PC-9 (cell line): ENCODE measurements around the gene FERMT2. TPM values are rescaled to one million over a fixed set of nuclear protein-coding genes. Genes with fewer than 3 reads are reported as not detected.

ENCODE experiments used
- BruUV-seq: library from RNA; stranded (reverse); fragments of 400-500 nt; replicated peaks from 2 replicates; lab custom pipeline; 2021; lab: Mats Ljungman, UMichigan
- CTCF ChIA-PET: fragments of 300-600 bp; sonication (Branson Sonifier 250); formaldehyde crosslinking; loops from one replicate; lab custom pipeline; 2022; ENCODE audit warnings: antibody characterized with exemption; lab: Charles Lee
- POLR2A ChIA-PET: fragments of 300-600 bp; sonication (Branson Sonifier 250); formaldehyde crosslinking; loops from one replicate; lab custom pipeline; 2022; ENCODE audit warnings: antibody characterized with exemption; ENCODE audit not compliant: unreplicated experiment; lab: Charles Lee
- DNase-seq, 2 experiments: peaks; one replicate each; pipeline versions ENCODE4 v3.0.0 to v3.0.0-alpha.2; 2015 to 2022; ENCODE audit warnings: mixed read lengths in 1 of 2
- H2AFZ ChIP-seq: fragments of 200-600 bp; sonication (generic); 2 replicates; pipeline ENCODE4 v1.8.1; 2017; ENCODE audit warnings: antibody characterized with exemption
- H3F3A ChIP-seq: fragments of 200-600 bp; sonication (generic); 2 replicates; pipeline ENCODE4 v1.8.1; 2017; ENCODE audit warnings: antibody characterized with exemption, mild to moderate bottlenecking, low read depth; ENCODE audit not compliant: insufficient read depth
- H3K27ac ChIP-seq: fragments of 200-600 bp; sonication (generic); 2 replicates; pipeline ENCODE4 v1.6.1; 2016; ENCODE audit warnings: mixed run types
- H3K27me3 ChIP-seq: fragments of 200-600 bp; sonication (generic); 2 replicates; pipeline ENCODE4 v1.6.1; 2016; ENCODE audit warnings: low read depth, mixed run types; ENCODE audit not compliant: insufficient read depth
- H3K36me3 ChIP-seq: fragments of 200-600 bp; sonication (generic); 2 replicates; pipeline ENCODE4 v1.6.1; 2016; ENCODE audit warnings: low read depth, mixed run types
- H3K4me1 ChIP-seq: fragments of 200-600 bp; sonication (generic); replicated peaks from 2 replicates; pipeline ENCODE4 v1.6.1; 2016; ENCODE audit warnings: mixed run types; ENCODE audit not compliant: insufficient read depth
- H3K4me2 ChIP-seq: fragments of 200-600 bp; sonication (generic); 2 replicates; pipeline ENCODE4 v1.6.1; 2017; ENCODE audit warnings: mixed run types
- H3K4me3 ChIP-seq: fragments of 200-600 bp; sonication (generic); 2 replicates; pipeline ENCODE4 v1.6.1; 2016; ENCODE audit warnings: mixed run types
- H3K79me2 ChIP-seq: fragments of 200-600 bp; sonication (generic); 2 replicates; pipeline ENCODE4 v1.6.1; 2017; ENCODE audit warnings: low read depth, mixed run types
- H3K9me2 ChIP-seq: fragments of 200-600 bp; sonication (generic); 2 replicates; pipeline ENCODE4 v1.8.1; 2017; ENCODE audit warnings: mild to moderate bottlenecking; ENCODE audit not compliant: insufficient read depth
- H3K9me3 ChIP-seq: fragments of 200-600 bp; sonication (generic); 2 replicates; pipeline ENCODE4 v1.8.1; 2016; ENCODE audit warnings: low read depth; ENCODE audit not compliant: insufficient read depth
- H4K20me1 ChIP-seq: fragments of 200-600 bp; sonication (generic); 2 replicates; pipeline ENCODE4 v1.8.1; 2017; ENCODE audit not compliant: insufficient read depth
- CTCF ChIP-seq: fragments of 200-600 bp; sonication (generic); conservative IDR thresholded peaks from 2 replicates; pipeline ENCODE4 v1.6.1; 2017; ENCODE audit warnings: mixed run types, antibody characterized with exemption, mild to moderate bottlenecking, moderate library complexity
- EZH2 ChIP-seq: fragments of 200-600 bp; sonication (generic); IDR thresholded peaks from 2 replicates; pipeline ENCODE4 v1.8.0; 2017; ENCODE audit warnings: antibody characterized with exemption, low read depth
- intact Hi-C: fragments of 100-400 bp; cut with micrococcal nuclease; formaldehyde crosslinking; loops from one replicate; pipeline ENCODE4 v1.10.0; 2022; ENCODE audit not compliant: unreplicated experiment
- total RNA-seq: library from RNA; stranded (reverse); gene quantifications from 2 replicates; pipeline ENCODE4 v1.2.3, GENCODE V29; 2021

FERMT2 gene
- total RNA-seq, 1 experiment from 2014 or later = 9.0 TPM

- H3K27me3 ChIP-seq = no peaks in the 10 kb centered on the region
- H3K27ac ChIP-seq = no peak overlapping the region
- H3K9me2 ChIP-seq = no peaks in the 10 kb centered on the region
- no peaks in the 10 kb centered on the region for H4K20me1 ChIP-seq
- DNase-seq = no peak
- BruUV-seq = no TSS peak
- H3K4me1 ChIP-seq = peaks cover 6% of the 10 kb centered on the region; the same call in 1 of the 2 replicates
- H3F3A ChIP-seq = no peaks in the 10 kb centered on the region
- TF ChIP-seq EZH2 (no peak), CTCF (no peak)
- no peak overlapping the region for H2AFZ ChIP-seq
- H3K9me3 ChIP-seq = no peaks in the 10 kb centered on the region
- H3K79me2 ChIP-seq = no peaks in the 10 kb centered on the region
- H3K4me3 ChIP-seq = no peak overlapping the region
- CTCF ChIA-PET = no interaction called here
- POLR2A ChIA-PET = no interaction called here
- no peaks in the 10 kb centered on the region for H3K36me3 ChIP-seq
- H3K4me2 ChIP-seq = no peak overlapping the region
- intact Hi-C loops = no loop called here
Measured at GRCh38 chr14:52883658-52884057, 67.2 kb downstream of the FERMT2 start.

GRCh38 chr14:52882824-52883223 lies 68.0 kb downstream of the FERMT2 start:
- Histone ChIP-seq H3K27me3 (no peaks in the 10 kb centered on the region), H3K27ac (no peak overlapping the region), H4K20me1 (no peaks in the 10 kb centered on the region), H3K4me2 (no peak overlapping the region), H3K36me3 (no peaks in the 10 kb centered on the region), H3K4me3 (no peak overlapping the region), H3K4me1 (peaks cover 6% of the 10 kb centered on the region; the same call in 1 of the 2 replicates), H3K79me2 (no peaks in the 10 kb centered on the region), H2AFZ (no peak overlapping the region), H3K9me2 (no peaks in the 10 kb centered on the region), H3F3A (no peaks in the 10 kb centered on the region), H3K9me3 (no peaks in the 10 kb centered on the region)
- intact Hi-C loops = no loop called here
- BruUV-seq = no TSS peak
- ChIA-PET POLR2A (no interaction called here), CTCF (no interaction called here)
- no peak for TF ChIP-seq CTCF
- TF ChIP-seq EZH2 = no peak
- no peak for DNase-seq

GRCh38 chr14:52879958-52880357 lies 70.9 kb downstream of the FERMT2 start:
- Histone ChIP-seq H3K79me2 (no peaks in the 10 kb centered on the region), H3K36me3 (no peaks in the 10 kb centered on the region), H3K4me2 (no peak overlapping the region), H2AFZ (no peak overlapping the region), H4K20me1 (no peaks in the 10 kb centered on the region), H3K9me2 (no peaks in the 10 kb centered on the region), H3K4me3 (no peak overlapping the region), H3F3A (no peaks in the 10 kb centered on the region), H3K9me3 (no peaks in the 10 kb centered on the region), H3K4me1 (no peaks in the 10 kb centered on the region), H3K27ac (no peak overlapping the region), H3K27me3 (no peaks in the 10 kb centered on the region)
- BruUV-seq = no TSS peak
- intact Hi-C loops = no loop called here
- POLR2A ChIA-PET = interaction anchor here (0.7 kb wide), 1 partner anchor 10 kb away, joined by 6 read pairs; no protein-coding TSS in a partner anchor
- TF ChIP-seq EZH2 (no peak), CTCF (no peak)
- no peak for DNase-seq
- CTCF ChIA-PET = no interaction called here
